Immature natural killer cell (primary cell): ENCODE results near the gene PREP. TPM values are rescaled to one million over a fixed set of nuclear protein-coding genes. Genes with fewer than 3 reads are reported as not detected.

ENCODE experiments used
- DNase-seq, 3 donors: peaks; one replicate each; pipeline ENCODE4 v3.0.0; 2022; ENCODE audit warnings: mixed read lengths in 1 of 3
- H3K27ac Mint-ChIP-seq, 6 donors: one replicate each; pipeline ENCODE4 v1.8.0; 2020; ENCODE audit warnings: mixed read lengths in 6 of 6, mild to moderate bottlenecking in 5 of 6, inconsistent platforms in 4 of 6, moderate library complexity in 3 of 6
- H3K27me3 Mint-ChIP-seq, 3 donors: one replicate each; pipeline ENCODE4 v1.8.0; 2020 to 2021; ENCODE audit warnings: low read depth in 3 of 3, mild to moderate bottlenecking in 3 of 3, mixed read lengths in 3 of 3, moderate library complexity in 3 of 3, inconsistent platforms in 1 of 3
- H3K36me3 Mint-ChIP-seq, 3 donors: one replicate each; pipeline ENCODE4 v1.8.0; 2020; ENCODE audit warnings: mixed read lengths in 3 of 3, inconsistent platforms in 2 of 3, mild to moderate bottlenecking in 2 of 3
- H3K4me1 Mint-ChIP-seq, 2 donors: one replicate each; pipeline ENCODE4 v1.8.0; 2020; ENCODE audit warnings: inconsistent platforms in 2 of 2, mild to moderate bottlenecking in 2 of 2, mixed read lengths in 2 of 2, moderate library complexity in 1 of 2
- H3K4me3 Mint-ChIP-seq, 5 donors: one replicate each; pipeline ENCODE4 v1.8.0; 2020; ENCODE audit warnings: mild to moderate bottlenecking in 5 of 5, mixed read lengths in 5 of 5, inconsistent platforms in 3 of 5, moderate library complexity in 3 of 5
- H3K9me3 Mint-ChIP-seq, 6 donors: one replicate each; pipeline ENCODE4 v1.8.0; 2020; ENCODE audit warnings: mild to moderate bottlenecking in 6 of 6, mixed read lengths in 6 of 6, inconsistent platforms in 4 of 6, moderate library complexity in 3 of 6
- polyA plus RNA-seq, 3 donors: library from polyadenylated mRNA; unstranded; fragments of 300-500 nt; fragmentation: Illumina TruSeq; gene quantifications; one replicate each; pipeline ENCODE4 v1.2.3, GENCODE V29; 2021

PREP gene
- polyA plus RNA-seq, 3 donors from 2014 or later, result 28.1 to 58.3 (median 52.1) TPM

DNA sequence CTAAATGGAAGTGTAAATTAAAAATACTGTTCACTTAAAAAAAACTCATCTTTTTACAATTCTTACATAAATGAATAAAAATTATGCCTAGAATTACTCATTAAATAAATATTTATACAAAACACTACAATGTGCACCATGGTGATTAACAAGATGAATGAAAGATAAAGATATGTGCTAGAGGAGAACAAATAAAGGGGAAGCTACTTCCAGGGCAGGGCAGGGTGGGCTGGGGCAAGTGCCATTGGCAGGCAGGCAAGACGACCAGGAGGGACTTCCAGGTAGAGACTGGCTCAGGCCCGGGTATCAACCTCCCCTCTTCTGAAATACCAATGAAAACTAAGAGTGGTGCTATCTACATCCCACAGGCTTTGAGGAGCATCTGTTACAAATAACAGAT lies 20.4 kb downstream of the PREP start:
- Mint-ChIP-seq H3K4me3 (peak overlapping the region in 1 of 5 donors; percentile 13), H3K27ac (no peak overlapping the region), H3K36me3 (peaks cover 5 to 9% (median 8%) of the 10 kb centered on the region in 3 donors)

DNA sequence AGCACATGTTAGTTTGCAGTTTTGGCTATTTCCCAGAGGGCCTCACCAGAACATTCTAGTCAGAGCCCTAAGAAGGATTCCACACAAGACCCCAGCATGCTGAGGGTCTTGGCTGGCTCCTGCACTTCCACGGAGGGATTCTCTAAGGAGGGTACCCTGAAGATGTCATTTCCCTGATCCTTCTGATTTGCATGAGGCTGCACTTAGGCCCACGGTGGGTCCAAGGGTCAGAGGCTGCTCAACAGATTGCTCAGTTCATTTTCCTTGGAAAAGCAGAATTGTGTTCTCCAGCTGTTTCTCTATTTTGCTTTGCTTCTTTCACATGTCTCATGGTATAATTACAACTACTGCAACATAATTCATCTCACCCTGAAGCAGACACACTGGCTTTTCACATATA lies 22.2 kb downstream of the PREP start:
- Mint-ChIP-seq H3K9me3 (no peaks in the 10 kb centered on the region), H3K36me3 (peaks cover 0 to 4% (median 3%) of the 10 kb centered on the region in 3 donors), H3K27me3 (no peaks in the 10 kb centered on the region), H3K4me1 (peaks cover 36 to 64% of the 10 kb centered on the region in 2 donors), H3K27ac (no peak overlapping the region), H3K4me3 (no peak overlapping the region)
- DNase-seq, result no peak

More for the DNA sequence above, 20.4 kb downstream of the PREP start:
- Mint-ChIP-seq H3K4me1 (peaks cover 40 to 63% of the 10 kb centered on the region in 2 donors), H3K27me3 (no peaks in the 10 kb centered on the region), H3K9me3 (no peaks in the 10 kb centered on the region)
- no peak for DNase-seq

DNA sequence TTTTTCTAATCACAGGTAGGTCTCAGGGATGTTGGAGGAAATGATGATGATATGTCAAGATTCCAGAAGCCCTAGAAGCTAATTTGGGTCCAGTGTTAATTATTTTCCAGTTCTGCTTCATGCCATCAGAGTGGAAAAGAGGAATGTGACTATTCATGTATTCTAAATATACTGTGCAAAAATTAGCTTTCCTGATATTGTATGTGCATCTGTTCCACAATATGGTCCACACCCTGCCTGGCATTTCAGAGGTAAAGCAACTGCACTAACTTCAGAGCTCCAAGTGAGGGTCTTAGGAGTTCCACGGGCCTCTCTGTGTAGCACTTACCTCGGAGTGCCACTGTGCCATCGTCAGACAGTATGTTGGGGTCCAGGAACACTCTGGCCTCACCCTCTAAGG lies 27.1 kb downstream of the PREP start:
- DNase-seq, result no peak
- H3K4me1 Mint-ChIP-seq, result peaks cover 12 to 31% of the 10 kb centered on the region in 2 donors
- no peaks in the 10 kb centered on the region for H3K27me3 Mint-ChIP-seq
- H3K4me3 Mint-ChIP-seq, result no peak overlapping the region
- no peaks in the 10 kb centered on the region for H3K9me3 Mint-ChIP-seq
- peaks cover 5 to 27% (median 7%) of the 10 kb centered on the region in 3 donors for H3K36me3 Mint-ChIP-seq
- peak overlapping the region in 1 of 6 donors; percentile 55 for H3K27ac Mint-ChIP-seq

DNA sequence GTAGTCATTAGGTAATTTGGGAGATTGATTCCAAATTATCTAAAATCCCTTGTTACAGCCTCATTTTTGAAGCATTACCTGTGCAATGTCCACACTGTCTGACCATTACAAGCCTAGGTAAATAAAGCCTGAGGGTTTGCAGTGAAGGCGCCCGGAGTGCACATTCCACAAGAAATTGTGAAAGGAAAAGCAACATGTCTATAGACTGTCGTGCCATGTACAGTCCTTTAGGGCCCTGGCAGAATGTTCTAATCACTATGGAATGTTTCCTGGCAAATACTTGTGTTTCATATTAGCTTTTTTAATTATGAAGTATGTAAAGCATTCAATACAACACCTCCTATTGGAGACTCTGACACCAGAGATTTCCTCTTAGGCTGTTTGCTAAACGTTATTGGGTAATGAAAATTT lies 28.9 kb downstream of the PREP start:
- DNase-seq, result no peak
- Mint-ChIP-seq H3K27ac (no peak overlapping the region), H3K36me3 (peaks cover 8 to 38% (median 9%) of the 10 kb centered on the region in 3 donors), H3K9me3 (no peaks in the 10 kb centered on the region), H3K27me3 (peaks cover 0 to 2% (median 0%) of the 10 kb centered on the region in 3 donors), H3K4me1 (peaks cover under 1 to 18% of the 10 kb centered on the region in 2 donors), H3K4me3 (no peak overlapping the region)

DNA sequence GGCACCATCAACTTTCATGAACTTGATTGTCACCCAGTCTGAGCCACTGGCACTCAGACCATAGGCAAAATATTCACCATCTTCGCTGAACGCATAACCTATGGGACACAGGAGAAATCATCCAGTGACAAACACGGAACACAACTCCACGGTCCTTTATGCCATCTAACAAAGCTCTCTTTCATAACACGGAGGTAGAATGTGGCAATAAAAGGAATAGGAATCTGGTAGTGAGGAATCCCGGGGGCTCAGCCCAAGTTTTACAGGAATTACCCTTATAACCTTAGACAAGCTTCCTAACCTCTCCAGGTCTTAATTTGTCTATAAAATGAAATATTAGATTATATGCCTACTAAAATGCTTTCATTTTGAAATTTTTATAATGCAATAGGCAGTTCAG lies 29.4 kb downstream of the PREP start:
- H3K27ac Mint-ChIP-seq, result no peak overlapping the region
- peaks cover 0 to 16% of the 10 kb centered on the region in 2 donors for H3K4me1 Mint-ChIP-seq
- no peak for DNase-seq
- H3K36me3 Mint-ChIP-seq, result peaks cover 8 to 43% (median 9%) of the 10 kb centered on the region in 3 donors
- no peaks in the 10 kb centered on the region for H3K9me3 Mint-ChIP-seq
- H3K4me3 Mint-ChIP-seq, result no peak overlapping the region
- H3K27me3 Mint-ChIP-seq, result peaks cover 0 to 2% (median 0%) of the 10 kb centered on the region in 3 donors

DNA sequence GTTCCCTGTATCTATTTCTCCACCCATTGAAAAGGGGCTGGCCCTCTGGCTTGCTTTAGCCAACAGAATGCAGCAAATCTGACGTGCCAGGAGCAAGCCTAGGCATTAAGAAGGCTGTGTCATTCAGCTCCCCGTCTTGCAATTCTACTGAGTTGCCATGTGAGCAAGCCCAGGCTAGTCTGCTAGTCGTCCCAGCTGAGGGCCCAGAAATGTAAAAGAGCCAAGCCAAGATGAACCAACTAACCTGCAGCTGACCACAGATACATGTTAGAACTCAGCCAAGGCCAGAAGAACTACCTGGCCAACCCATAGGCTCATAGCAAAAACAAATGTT lies 30.1 kb downstream of the PREP start:
- Mint-ChIP-seq H3K4me1 (peaks cover 0 to 10% of the 10 kb centered on the region in 2 donors), H3K4me3 (no peak overlapping the region), H3K9me3 (no peaks in the 10 kb centered on the region), H3K27me3 (peaks cover 0 to 2% (median 0%) of the 10 kb centered on the region in 3 donors), H3K27ac (no peak overlapping the region), H3K36me3 (peaks cover 9 to 48% (median 13%) of the 10 kb centered on the region in 3 donors)
- DNase-seq, result no peak

DNA sequence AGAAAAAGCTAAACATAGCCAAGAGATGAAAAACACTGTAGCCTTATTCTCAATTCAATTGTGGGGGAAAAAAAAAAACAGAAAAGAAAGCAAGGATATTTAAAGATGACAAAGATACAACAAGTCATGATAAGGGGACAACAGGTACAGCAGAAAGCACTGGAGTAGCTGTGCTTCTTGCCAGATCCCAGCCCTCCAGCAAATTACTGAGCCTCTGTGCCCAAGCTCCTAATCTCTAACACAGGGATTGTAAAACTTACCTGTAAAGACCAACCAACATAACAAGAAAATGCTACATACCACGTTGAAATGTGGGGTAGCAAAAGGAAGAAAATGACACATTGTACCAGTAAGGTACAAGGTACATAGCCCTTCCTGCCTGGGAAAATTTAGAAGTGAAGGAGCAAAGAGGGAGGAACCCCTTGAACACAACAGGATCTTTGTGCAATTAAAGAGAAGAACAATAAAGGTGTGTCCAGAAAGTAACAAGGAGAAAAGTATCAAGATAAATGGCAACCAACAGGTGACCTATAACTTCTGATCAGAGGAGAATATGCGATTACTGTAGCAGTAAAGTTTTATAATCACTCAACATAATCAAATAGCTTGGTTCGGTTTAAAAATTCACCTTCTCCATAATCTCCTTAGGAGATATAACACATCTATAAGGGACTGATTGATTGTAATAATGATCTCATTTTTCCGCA lies 30.6 kb downstream of the PREP start:
- peaks cover 0 to 2% (median 0%) of the 10 kb centered on the region in 3 donors for H3K27me3 Mint-ChIP-seq
- peaks cover 10 to 51% (median 13%) of the 10 kb centered on the region in 3 donors for H3K36me3 Mint-ChIP-seq
- H3K9me3 Mint-ChIP-seq, result no peaks in the 10 kb centered on the region
- no peak overlapping the region for H3K4me3 Mint-ChIP-seq
- peak overlapping the region in 2 of 6 donors; percentile 9 to 26 for H3K27ac Mint-ChIP-seq
- DNase-seq, result no peak
- peaks cover 0 to 7% of the 10 kb centered on the region in 2 donors for H3K4me1 Mint-ChIP-seq

DNA sequence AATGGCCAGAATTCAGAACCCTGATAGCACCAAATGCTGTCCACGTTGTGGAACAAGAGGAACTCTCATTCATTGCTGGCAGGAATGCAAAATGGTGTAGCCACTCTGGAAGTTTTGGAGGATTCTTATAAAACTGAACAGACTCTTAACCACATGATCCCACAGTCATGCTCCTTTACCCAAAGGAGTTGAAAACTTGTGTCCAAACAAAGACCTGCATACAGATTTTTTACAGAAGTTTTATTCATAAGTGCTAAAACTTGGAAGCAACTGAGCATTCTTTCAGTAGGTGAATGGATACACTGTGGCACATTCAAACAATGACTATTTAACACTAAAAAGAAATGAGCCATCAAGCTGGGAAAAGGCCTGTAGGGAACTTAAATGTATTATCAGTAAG lies 32.5 kb downstream of the PREP start:
- H3K4me1 Mint-ChIP-seq, result peaks cover 7 to 19% of the 10 kb centered on the region in 2 donors
- no peak for DNase-seq
- H3K27me3 Mint-ChIP-seq, result peaks cover 0 to 2% (median 2%) of the 10 kb centered on the region in 3 donors
- H3K36me3 Mint-ChIP-seq, result peaks cover 13 to 61% (median 17%) of the 10 kb centered on the region in 3 donors
- H3K9me3 Mint-ChIP-seq, result no peaks in the 10 kb centered on the region
- H3K27ac Mint-ChIP-seq, result no peak overlapping the region
- no peak overlapping the region for H3K4me3 Mint-ChIP-seq

DNA sequence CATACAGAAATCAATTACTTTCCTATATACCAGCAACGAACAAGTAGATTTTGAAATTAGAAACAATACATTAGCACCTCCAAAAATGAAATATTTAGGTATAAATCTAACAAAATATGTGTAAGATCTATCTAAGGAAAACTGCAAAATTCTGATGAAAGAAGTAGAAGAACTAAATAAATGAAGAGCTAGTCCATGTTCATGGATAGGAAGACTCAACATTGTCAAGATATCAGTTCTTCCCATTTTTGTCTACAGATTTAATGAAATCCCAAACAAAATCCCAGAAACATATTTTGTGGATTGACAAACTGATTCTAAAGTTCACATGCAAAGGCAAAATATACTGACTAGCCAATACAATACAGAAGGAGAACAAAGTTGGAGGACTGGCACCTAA lies 33.7 kb downstream of the PREP start:
- H3K4me3 Mint-ChIP-seq, result no peak overlapping the region
- no peak overlapping the region for H3K27ac Mint-ChIP-seq
- peaks cover 0 to 6% (median 4%) of the 10 kb centered on the region in 3 donors for H3K27me3 Mint-ChIP-seq
- DNase-seq, result no peak
- H3K9me3 Mint-ChIP-seq, result no peaks in the 10 kb centered on the region
- peaks cover 16 to 30% of the 10 kb centered on the region in 2 donors for H3K4me1 Mint-ChIP-seq
- H3K36me3 Mint-ChIP-seq, result peaks cover 13 to 63% (median 17%) of the 10 kb centered on the region in 3 donors

DNA sequence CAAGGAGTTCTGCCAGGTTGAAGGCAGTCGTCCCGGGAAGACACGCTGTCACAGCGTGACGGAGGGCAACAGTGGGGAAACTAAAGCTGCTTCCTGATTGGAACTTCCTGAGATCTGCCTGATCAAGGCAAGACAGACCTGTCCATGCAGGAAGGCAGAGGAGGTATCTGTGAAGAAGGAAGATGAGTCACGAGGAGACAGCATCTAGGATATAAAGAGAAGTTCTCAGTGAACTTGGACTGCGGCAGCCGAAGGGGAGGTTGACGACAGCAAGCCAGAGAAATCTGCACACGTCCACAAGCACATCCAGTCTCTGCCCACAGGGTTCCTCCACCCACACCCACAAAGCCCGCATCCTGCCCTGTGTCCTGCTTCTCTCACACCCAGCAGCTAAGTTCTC lies 38.6 kb downstream of the PREP start:
- H3K9me3 Mint-ChIP-seq, result no peaks in the 10 kb centered on the region
- peak; percentile 44 to 55 (median 52) for DNase-seq
- peaks cover 0 to 4% (median 4%) of the 10 kb centered on the region in 3 donors for H3K27me3 Mint-ChIP-seq
- H3K36me3 Mint-ChIP-seq, result peaks cover 9 to 48% (median 10%) of the 10 kb centered on the region in 3 donors
- peak overlapping the region; percentile 48 to 83 (median 70) for H3K27ac Mint-ChIP-seq
- H3K4me3 Mint-ChIP-seq, result peak overlapping the region; percentile 28 to 75 (median 62)
- peaks cover 30 to 58% of the 10 kb centered on the region in 2 donors for H3K4me1 Mint-ChIP-seq

DNA sequence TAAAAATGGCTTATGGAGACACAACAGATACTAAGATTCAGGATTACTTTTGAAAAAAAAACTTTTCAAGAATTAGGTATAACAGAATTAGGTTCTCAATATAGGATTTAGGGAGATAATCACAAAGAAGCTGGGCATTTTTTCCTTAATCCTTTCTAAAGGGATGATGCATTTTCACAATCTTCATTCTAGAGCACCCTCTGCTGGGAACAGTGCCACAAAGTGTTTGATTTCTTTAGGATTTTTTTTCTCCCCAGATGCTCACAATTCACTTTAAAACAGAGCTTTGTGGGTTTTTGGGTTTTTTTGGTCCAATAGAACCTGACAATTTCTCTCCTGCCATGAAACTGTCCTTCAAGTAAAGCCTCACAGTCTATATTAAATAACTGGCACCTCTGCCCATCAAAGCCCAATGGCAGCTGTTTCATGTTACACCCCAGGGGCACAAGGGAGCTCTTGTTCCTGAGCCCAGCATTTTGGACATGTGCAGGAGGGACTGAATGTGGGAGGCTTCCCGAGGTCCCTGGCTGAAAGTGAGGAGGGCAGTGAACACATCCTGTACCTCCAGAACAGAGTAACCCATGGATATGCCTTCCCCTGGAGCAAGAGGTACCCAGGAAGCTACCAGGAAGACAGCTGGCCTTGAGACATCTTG lies 39.7 kb downstream of the PREP start:
- Mint-ChIP-seq H3K36me3 (peaks cover 8 to 49% (median 8%) of the 10 kb centered on the region in 3 donors), H3K27ac (peak overlapping the region in 4 of 6 donors; percentile 6 to 83 (median 61))

DNA sequence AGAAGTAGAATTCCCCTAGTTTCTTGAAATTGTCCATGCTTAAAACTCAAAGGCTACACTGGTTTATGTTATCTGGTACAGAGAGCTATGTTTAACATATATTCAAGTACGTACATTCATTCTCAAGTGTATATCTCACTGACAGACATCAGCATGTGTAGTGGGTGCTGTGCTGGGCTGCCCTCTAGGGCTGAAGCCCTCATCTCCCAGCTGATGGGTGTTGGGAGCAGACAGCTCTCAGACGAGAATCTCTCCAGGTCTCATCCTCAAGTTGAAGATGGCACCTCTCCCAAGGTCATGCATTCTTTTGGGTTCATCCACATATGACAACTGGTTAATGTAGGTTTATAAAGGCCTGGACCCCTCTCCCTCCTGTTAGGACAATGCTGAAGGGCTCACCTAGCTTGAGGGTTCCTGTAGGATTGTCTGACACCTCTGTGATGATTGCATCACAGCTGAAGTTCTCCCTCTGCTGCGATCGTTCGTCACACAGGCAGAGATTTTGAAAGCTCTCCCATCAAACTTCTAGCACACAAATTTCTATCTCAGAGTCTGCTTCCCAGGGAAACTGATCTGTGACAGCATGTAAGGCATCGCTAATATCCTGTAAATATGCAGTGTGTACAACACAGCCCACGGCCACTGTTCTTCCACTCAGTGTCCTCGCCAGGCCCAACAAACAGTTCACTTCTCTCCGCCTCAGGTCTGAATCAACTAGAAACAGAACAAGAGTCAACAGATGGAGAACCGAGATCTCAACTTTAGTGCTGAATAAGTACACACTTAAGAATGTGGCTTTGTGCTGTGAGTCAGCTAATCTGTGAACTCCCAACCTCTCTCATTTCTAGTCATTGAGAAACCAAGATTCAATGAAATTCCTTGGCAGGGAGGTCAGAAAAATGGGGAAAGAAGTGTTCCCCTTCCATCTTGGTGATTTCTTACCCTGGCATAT lies 43.2 kb downstream of the PREP start:
- Mint-ChIP-seq H3K4me1 (peaks cover 25 to 40% of the 10 kb centered on the region in 2 donors), H3K4me3 (no peak overlapping the region), H3K36me3 (peaks cover 26 to 51% (median 31%) of the 10 kb centered on the region in 3 donors), H3K27ac (peak overlapping the region in 1 of 6 donors; percentile 57), H3K27me3 (peaks cover 0 to 3% (median 2%) of the 10 kb centered on the region in 3 donors), H3K9me3 (no peaks in the 10 kb centered on the region)
- DNase-seq, result no peak

More for the DNA sequence above, 39.7 kb downstream of the PREP start:
- no peaks in the 10 kb centered on the region for H3K9me3 Mint-ChIP-seq
- peak overlapping the region in 3 of 5 donors; percentile 62 to 75 (median 69) for H3K4me3 Mint-ChIP-seq
- no peak for DNase-seq
- H3K4me1 Mint-ChIP-seq, result peaks cover 34 to 58% of the 10 kb centered on the region in 2 donors
- peaks cover 0 to 4% (median 3%) of the 10 kb centered on the region in 3 donors for H3K27me3 Mint-ChIP-seq

DNA sequence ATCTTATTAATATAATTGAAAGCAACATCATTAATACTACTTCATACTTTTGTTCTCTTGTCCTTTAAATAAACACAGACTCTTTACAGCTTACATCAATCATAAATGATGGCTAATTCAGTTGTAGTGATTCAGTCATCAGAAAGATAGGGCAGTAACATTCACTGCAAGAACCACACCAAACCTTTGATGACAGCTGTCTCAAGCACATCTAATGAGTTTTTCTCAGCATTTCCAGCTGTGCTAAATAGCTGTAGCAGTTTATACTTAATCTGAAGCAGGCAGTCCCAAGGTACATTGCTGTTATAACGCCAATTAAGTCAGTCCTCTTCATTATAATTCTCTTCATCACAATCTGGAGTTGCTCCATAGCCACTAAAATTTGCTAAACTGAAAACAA lies 45.7 kb downstream of the PREP start:
- no peak overlapping the region for H3K4me3 Mint-ChIP-seq
- no peaks in the 10 kb centered on the region for H3K27me3 Mint-ChIP-seq
- DNase-seq, result no peak
- H3K9me3 Mint-ChIP-seq, result no peaks in the 10 kb centered on the region
- peaks cover 6 to 16% of the 10 kb centered on the region in 2 donors for H3K4me1 Mint-ChIP-seq
- H3K27ac Mint-ChIP-seq, result no peak overlapping the region
- peaks cover 35 to 49% (median 38%) of the 10 kb centered on the region in 3 donors for H3K36me3 Mint-ChIP-seq
